BJ (cell line): ENCODE measurements around the gene ATXN10. TPM values are rescaled to one million over a fixed set of nuclear protein-coding genes. Genes with fewer than 3 reads are reported as not detected.

ENCODE experiments used
- CTCF ChIA-PET: fragments of 350-600 bp; formaldehyde crosslinking; extraction: SDS; loops from one replicate; lab custom pipeline; 2021; ENCODE audit warnings: antibody characterized with exemption, inconsistent platforms; lab: Yijun Ruan, JAX
- POLR2A ChIA-PET: fragments of 300-600 bp; sonication (Branson Sonifier 250); formaldehyde crosslinking; extraction: SDS; loops from one replicate; lab custom pipeline; 2021; ENCODE audit warnings: antibody characterized with exemption; lab: Charles Lee
- DNase-seq: peaks from one replicate; pipeline ENCODE4 v3.0.0-alpha.2; 2011; ENCODE audit warnings: low read depth
- H3K27me3 ChIP-seq: 2 replicates; pipeline ENCODE4 v1.6.0; 2011; ENCODE audit warnings: low read length; ENCODE audit not compliant: control insufficient read depth, insufficient read depth
- H3K36me3 ChIP-seq: 2 replicates; pipeline ENCODE4 v1.5.1; 2011; ENCODE audit warnings: low read length; ENCODE audit not compliant: control insufficient read depth, insufficient read depth
- H3K4me3 ChIP-seq: 2 replicates; pipeline ENCODE4 v1.5.1; 2011; ENCODE audit warnings: low read depth, mild to moderate bottlenecking, control low read depth, low read length
- polyA plus RNA-seq: library from polyadenylated mRNA; depleted of rRNA; stranded (reverse); fragments of >200 nt; gene quantifications from 2 replicates; pipeline ENCODE4 v1.2.3, GENCODE V29; 2011
- TF ChIP-seq, protein P1 (sequence below): IDR thresholded peaks from 2 replicates; pipeline ENCODE4 v1.5.1; 2011; ENCODE audit warnings: low read depth, mild to moderate bottlenecking, control low read depth, inconsistent platforms, low read length, moderate library complexity; ENCODE audit not compliant: insufficient read depth

Gene ATXN10
- polyA plus RNA-seq, 1 experiment: 328 TPM

DNA sequence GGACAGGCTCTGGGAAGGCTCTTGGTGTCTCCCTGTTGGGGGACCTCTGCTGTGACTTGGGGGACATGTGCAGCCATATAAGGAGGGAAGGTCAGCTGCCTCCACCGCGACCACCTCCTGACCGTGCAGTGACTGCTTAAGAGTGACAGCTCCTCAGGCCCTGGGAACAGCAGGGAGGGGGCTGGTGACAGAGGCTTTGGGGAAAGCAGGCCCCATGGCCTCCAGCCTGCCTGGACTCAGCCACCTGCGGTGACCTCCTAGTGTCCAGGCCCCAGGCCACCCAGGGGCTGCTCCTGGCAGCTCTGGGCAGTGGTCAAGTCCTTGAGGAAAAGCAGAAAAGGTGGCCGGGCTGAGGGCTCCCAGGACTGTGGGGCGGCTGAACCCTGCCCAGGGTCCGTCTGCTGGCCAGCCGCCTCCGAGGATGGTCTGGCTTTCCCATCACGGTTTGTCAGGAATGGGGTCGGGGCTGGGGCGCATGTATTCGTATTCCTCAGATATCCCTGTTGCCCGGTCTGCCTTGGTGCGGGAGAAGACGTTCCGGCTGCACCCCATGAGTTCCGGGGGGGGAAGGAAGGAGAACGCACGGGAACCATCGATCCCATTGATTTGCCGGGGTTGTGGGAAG, 208.6 kb downstream of the ATXN10 start:
- ChIA-PET CTCF (no interaction called here), POLR2A (no interaction called here)
- TF ChIP-seq, protein P1, sequence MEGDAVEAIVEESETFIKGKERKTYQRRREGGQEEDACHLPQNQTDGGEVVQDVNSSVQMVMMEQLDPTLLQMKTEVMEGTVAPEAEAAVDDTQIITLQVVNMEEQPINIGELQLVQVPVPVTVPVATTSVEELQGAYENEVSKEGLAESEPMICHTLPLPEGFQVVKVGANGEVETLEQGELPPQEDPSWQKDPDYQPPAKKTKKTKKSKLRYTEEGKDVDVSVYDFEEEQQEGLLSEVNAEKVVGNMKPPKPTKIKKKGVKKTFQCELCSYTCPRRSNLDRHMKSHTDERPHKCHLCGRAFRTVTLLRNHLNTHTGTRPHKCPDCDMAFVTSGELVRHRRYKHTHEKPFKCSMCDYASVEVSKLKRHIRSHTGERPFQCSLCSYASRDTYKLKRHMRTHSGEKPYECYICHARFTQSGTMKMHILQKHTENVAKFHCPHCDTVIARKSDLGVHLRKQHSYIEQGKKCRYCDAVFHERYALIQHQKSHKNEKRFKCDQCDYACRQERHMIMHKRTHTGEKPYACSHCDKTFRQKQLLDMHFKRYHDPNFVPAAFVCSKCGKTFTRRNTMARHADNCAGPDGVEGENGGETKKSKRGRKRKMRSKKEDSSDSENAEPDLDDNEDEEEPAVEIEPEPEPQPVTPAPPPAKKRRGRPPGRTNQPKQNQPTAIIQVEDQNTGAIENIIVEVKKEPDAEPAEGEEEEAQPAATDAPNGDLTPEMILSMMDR: no peak
- Histone ChIP-seq H3K27me3 (peaks cover 35% of the 10 kb centered on the region), H3K36me3 (no peaks in the 10 kb centered on the region), H3K4me3 (no peak overlapping the region)
- no peak for DNase-seq

DNA sequence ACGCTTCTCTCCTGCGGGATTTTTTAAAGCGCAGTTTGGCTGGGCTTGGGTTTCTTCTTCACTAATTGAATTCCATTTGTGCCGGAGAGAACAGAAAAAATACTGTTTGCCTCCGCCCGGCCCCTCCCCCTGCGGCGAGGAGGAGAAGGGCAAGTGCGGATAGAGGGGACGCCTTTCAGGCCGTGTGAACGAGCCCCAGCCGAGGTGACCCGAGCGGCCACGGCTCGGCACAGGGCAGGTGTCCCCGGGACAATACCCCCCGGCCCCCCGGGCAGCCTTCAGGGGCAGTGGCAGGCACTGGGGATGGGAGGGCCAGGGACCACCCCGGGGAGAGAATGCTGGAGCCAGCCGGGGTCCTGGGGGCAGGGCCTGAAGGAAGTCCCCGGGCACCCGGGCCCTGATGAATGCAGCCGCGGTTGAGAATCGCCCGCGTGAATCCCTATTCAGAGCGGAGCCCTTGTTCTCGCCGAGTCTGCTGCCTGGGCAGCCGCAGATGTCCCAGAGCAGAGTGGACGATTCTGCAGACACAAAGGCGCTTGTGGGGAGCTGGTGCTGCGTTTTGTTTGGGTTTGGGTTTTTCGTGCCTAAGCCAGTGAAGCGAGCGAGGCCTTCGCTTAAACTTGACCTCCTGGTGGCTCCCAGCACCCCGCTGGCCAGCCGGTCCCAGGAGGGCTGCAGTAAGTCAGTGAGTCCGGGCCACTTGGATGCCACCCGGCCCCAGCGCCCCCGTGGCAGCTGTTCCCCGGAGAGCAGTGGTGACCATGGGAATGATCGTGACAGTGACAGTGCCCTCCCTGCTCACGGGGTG, 209.3 kb downstream of the ATXN10 start:
- peaks cover 35% of the 10 kb centered on the region for H3K27me3 ChIP-seq
- no peak for DNase-seq
- no peaks in the 10 kb centered on the region for H3K36me3 ChIP-seq
- CTCF ChIA-PET: no interaction called here
- TF ChIP-seq, protein P1: peak; percentile 11; the same call in 1 of the 2 replicates
- POLR2A ChIA-PET: no interaction called here
- H3K4me3 ChIP-seq: no peak overlapping the region

GRCh38 chr22:45881524-45881875, 209.9 kb downstream of the ATXN10 start:
- ChIA-PET POLR2A (no interaction called here), CTCF (no interaction called here)
- Histone ChIP-seq H3K36me3 (no peaks in the 10 kb centered on the region), H3K4me3 (no peak overlapping the region), H3K27me3 (peaks cover 35% of the 10 kb centered on the region)
- DNase-seq: no peak
- TF ChIP-seq, protein P1: no peak

- no peak overlapping the region for H3K4me3 ChIP-seq
- peaks cover 24% of the 10 kb centered on the region for H3K27me3 ChIP-seq
- CTCF ChIA-PET: no interaction called here
- POLR2A ChIA-PET: no interaction called here
- no peaks in the 10 kb centered on the region for H3K36me3 ChIP-seq
- TF ChIP-seq, protein P1: no peak
- DNase-seq: no peak
Observed at GRCh38 chr22:45882881-45883810, 211.5 kb downstream of the ATXN10 start.

DNA sequence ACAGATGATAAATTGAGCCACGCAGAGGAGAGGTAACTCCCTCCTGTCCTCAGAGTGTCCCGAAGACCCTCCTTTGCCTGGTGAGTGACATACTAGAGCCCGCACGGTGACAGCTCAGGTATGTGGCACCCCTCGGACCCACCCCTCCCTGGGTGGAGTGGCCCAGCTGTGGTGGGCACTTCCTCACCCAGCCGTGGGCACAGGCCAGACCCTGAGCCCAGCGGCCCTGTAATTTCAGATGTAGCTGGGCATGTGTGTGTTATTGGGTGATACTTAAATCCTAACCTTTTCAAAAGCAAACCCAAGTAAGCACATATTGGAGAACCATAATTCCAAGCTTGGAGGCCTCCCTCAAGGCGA, 212.2 kb downstream of the ATXN10 start:
- no peak for DNase-seq
- TF ChIP-seq, protein P1: no peak
- no peak overlapping the region for H3K4me3 ChIP-seq
- POLR2A ChIA-PET: no interaction called here
- CTCF ChIA-PET: no interaction called here
- H3K27me3 ChIP-seq: peaks cover 20% of the 10 kb centered on the region
- H3K36me3 ChIP-seq: no peaks in the 10 kb centered on the region
